ENCODE data around the gene SLN.

DNA sequence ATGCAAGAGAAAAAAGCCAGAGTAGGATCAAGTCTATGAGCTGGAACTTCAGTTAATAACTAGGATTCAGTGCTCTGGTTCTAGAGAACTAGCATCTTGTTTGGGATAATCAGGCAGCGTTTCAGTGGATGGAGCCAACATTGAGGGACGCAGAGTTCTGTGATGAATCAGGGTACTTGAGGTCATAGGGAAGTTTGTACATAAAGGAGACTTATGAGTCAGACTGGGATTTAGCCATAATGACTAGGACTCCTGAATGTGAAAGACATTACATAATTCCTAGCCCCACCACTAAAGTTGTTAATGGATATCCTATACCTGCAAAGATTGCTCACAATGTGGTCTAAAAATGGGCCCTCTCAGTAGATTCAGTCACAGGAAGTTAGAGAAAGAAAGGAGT lies 6.8 kb downstream of the SLN start:
- TF ChIP-seq, protein P1, sequence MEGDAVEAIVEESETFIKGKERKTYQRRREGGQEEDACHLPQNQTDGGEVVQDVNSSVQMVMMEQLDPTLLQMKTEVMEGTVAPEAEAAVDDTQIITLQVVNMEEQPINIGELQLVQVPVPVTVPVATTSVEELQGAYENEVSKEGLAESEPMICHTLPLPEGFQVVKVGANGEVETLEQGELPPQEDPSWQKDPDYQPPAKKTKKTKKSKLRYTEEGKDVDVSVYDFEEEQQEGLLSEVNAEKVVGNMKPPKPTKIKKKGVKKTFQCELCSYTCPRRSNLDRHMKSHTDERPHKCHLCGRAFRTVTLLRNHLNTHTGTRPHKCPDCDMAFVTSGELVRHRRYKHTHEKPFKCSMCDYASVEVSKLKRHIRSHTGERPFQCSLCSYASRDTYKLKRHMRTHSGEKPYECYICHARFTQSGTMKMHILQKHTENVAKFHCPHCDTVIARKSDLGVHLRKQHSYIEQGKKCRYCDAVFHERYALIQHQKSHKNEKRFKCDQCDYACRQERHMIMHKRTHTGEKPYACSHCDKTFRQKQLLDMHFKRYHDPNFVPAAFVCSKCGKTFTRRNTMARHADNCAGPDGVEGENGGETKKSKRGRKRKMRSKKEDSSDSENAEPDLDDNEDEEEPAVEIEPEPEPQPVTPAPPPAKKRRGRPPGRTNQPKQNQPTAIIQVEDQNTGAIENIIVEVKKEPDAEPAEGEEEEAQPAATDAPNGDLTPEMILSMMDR (IDR thresholded peaks at IDR 0.05 in 2 of 3, conservative IDR thresholded peaks at IDR 0.05 in 1 of 3; ENCODE audit: insufficient read depth in 2 of 3, low read depth in 1 of 3, low read length in 3 of 3) = no peak
- TF ChIP-seq ELF4 (CRISPR knock-in tag; IDR thresholded peaks at IDR 0.05) (no peak), TRIM24 (IDR thresholded peaks at IDR 0.05) (no peak), SAFB (IDR thresholded peaks at IDR 0.05; ENCODE audit: borderline replicate concordance, low read depth, low read length) (no peak), ESRRA (IDR thresholded peaks at IDR 0.05; ENCODE audit: borderline replicate concordance, low read depth) (no peak), CREB1 (IDR thresholded peaks at IDR 0.05) (no peak), CREB1 (CRISPR knock-in tag; IDR thresholded peaks at IDR 0.05) (no peak), ZNF780A (CRISPR knock-in tag; IDR thresholded peaks at IDR 0.05) (no peak), NCOA2 (IDR thresholded peaks at IDR 0.05; ENCODE audit: partially characterized antibody in 2 of 2) (no peak), CBX5 (IDR thresholded peaks at IDR 0.05; ENCODE audit: borderline replicate concordance, low read depth) (no peak), ZKSCAN1 (IDR thresholded peaks at IDR 0.05; ENCODE audit: low read depth, low read length) (no peak)
- TF ChIP-seq, protein P2, sequence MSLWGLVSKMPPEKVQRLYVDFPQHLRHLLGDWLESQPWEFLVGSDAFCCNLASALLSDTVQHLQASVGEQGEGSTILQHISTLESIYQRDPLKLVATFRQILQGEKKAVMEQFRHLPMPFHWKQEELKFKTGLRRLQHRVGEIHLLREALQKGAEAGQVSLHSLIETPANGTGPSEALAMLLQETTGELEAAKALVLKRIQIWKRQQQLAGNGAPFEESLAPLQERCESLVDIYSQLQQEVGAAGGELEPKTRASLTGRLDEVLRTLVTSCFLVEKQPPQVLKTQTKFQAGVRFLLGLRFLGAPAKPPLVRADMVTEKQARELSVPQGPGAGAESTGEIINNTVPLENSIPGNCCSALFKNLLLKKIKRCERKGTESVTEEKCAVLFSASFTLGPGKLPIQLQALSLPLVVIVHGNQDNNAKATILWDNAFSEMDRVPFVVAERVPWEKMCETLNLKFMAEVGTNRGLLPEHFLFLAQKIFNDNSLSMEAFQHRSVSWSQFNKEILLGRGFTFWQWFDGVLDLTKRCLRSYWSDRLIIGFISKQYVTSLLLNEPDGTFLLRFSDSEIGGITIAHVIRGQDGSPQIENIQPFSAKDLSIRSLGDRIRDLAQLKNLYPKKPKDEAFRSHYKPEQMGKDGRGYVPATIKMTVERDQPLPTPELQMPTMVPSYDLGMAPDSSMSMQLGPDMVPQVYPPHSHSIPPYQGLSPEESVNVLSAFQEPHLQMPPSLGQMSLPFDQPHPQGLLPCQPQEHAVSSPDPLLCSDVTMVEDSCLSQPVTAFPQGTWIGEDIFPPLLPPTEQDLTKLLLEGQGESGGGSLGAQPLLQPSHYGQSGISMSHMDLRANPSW (CRISPR knock-in tag; IDR thresholded peaks at IDR 0.05) = no peak
